ENCODE results near the gene ST6GALNAC5. TPM values are rescaled to one million over a fixed set of nuclear protein-coding genes. Genes with fewer than 3 reads are reported as not detected.

The ST6GALNAC5 gene
- total RNA-seq, 4 donors from 2014 or later = 1.8 to 5.1 (median 3.7) TPM; not detected in 1

- Histone ChIP-seq H3K27me3 (no peaks in the 10 kb centered on the region), H3K4me3 (no peak overlapping the region), H3K4me1 (no peaks in the 10 kb centered on the region), H3K9me3 (no peaks in the 10 kb centered on the region), H3K27ac (no peak overlapping the region), H3K36me3 (no peaks in the 10 kb centered on the region)
- no peak for DNase-seq
- TF ChIP-seq POLR2A (IDR thresholded peaks at IDR 0.05) = no peak
- TF ChIP-seq, protein P1, sequence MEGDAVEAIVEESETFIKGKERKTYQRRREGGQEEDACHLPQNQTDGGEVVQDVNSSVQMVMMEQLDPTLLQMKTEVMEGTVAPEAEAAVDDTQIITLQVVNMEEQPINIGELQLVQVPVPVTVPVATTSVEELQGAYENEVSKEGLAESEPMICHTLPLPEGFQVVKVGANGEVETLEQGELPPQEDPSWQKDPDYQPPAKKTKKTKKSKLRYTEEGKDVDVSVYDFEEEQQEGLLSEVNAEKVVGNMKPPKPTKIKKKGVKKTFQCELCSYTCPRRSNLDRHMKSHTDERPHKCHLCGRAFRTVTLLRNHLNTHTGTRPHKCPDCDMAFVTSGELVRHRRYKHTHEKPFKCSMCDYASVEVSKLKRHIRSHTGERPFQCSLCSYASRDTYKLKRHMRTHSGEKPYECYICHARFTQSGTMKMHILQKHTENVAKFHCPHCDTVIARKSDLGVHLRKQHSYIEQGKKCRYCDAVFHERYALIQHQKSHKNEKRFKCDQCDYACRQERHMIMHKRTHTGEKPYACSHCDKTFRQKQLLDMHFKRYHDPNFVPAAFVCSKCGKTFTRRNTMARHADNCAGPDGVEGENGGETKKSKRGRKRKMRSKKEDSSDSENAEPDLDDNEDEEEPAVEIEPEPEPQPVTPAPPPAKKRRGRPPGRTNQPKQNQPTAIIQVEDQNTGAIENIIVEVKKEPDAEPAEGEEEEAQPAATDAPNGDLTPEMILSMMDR (IDR thresholded peaks at IDR 0.05) = no peak
Observed at GRCh38 chr1:77024500-77024899, 157.2 kb downstream of the ST6GALNAC5 start.

GRCh38 chr1:77025599-77025998 lies 158.3 kb downstream of the ST6GALNAC5 start:
- Histone ChIP-seq H3K4me1 (no peaks in the 10 kb centered on the region), H3K27me3 (no peaks in the 10 kb centered on the region), H3K27ac (no peak overlapping the region), H3K9me3 (no peaks in the 10 kb centered on the region), H3K36me3 (no peaks in the 10 kb centered on the region), H3K4me3 (no peak overlapping the region)
- TF ChIP-seq POLR2A (IDR thresholded peaks at IDR 0.05) = no peak
- DNase-seq = no peak

- TF ChIP-seq, protein P1 (IDR thresholded peaks at IDR 0.05) = no peak
- TF ChIP-seq POLR2A (IDR thresholded peaks at IDR 0.05) = no peak
- DNase-seq = no peak
- H3K4me1 ChIP-seq = no peaks in the 10 kb centered on the region
- H3K36me3 ChIP-seq = no peaks in the 10 kb centered on the region
- no peaks in the 10 kb centered on the region for H3K9me3 ChIP-seq
- H3K4me3 ChIP-seq = no peak overlapping the region
- no peak overlapping the region for H3K27ac ChIP-seq
- H3K27me3 ChIP-seq = no peaks in the 10 kb centered on the region
Observed at GRCh38 chr1:77026135-77026534, 158.9 kb downstream of the ST6GALNAC5 start.

- no peak overlapping the region for H3K27ac ChIP-seq
- no peaks in the 10 kb centered on the region for H3K36me3 ChIP-seq
- no peaks in the 10 kb centered on the region for H3K9me3 ChIP-seq
- H3K27me3 ChIP-seq = no peaks in the 10 kb centered on the region
- no peak overlapping the region for H3K4me3 ChIP-seq
- DNase-seq = no peak
- TF ChIP-seq, protein P1 (IDR thresholded peaks at IDR 0.05) = no peak
- no peak for TF ChIP-seq POLR2A (IDR thresholded peaks at IDR 0.05)
- H3K4me1 ChIP-seq = no peaks in the 10 kb centered on the region
Observed at GRCh38 chr1:77026640-77027039, 159.4 kb downstream of the ST6GALNAC5 start.

GRCh38 chr1:77027847-77028246 lies 160.6 kb downstream of the ST6GALNAC5 start:
- H3K27me3 ChIP-seq = no peaks in the 10 kb centered on the region
- TF ChIP-seq, protein P1 (IDR thresholded peaks at IDR 0.05) = no peak
- TF ChIP-seq POLR2A (IDR thresholded peaks at IDR 0.05) = no peak
- no peak overlapping the region for H3K4me3 ChIP-seq
- no peak for DNase-seq
- H3K36me3 ChIP-seq = no peaks in the 10 kb centered on the region
- H3K4me1 ChIP-seq = no peaks in the 10 kb centered on the region
- no peak overlapping the region for H3K27ac ChIP-seq
- H3K9me3 ChIP-seq = no peaks in the 10 kb centered on the region

DNA sequence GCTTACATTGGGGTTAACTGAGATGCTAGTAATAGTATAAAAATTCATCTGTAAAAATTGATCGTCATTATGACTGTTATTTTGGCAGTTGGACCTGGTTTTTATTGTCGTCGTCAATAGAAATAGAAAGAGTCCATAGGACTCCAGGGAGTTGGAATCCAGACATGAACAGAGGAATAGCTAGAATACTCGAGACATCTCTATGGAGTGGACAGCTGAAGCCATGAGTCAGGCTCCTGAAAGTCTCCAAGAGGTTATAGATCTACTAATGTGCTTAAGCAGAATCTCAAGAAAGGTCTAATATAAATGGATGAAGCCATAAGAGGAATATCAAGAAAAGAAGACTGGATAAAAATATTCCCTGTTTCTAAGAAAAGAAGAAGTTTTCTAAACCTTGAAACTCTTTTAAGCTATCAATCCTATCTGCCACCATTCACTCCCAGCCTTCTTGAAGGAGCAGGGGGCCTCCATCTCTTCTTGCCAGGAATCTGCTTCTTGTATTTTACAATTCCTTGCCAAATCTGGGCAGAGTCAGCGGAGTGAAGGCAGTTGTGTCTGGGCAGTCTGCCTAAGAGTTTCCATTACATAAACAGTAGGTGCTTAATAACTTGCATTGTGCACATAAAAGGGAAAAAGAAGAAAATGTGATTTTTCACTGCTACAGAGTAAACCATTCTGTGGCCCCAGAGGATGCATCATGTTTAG lies 163.3 kb downstream of the ST6GALNAC5 start:
- no peaks in the 10 kb centered on the region for H3K9me3 ChIP-seq
- H3K4me3 ChIP-seq = no peak overlapping the region
- H3K27me3 ChIP-seq = no peaks in the 10 kb centered on the region
- no peak for DNase-seq
- no peaks in the 10 kb centered on the region for H3K36me3 ChIP-seq
- H3K27ac ChIP-seq = no peak overlapping the region
- TF ChIP-seq POLR2A (IDR thresholded peaks at IDR 0.05) = no peak
- TF ChIP-seq, protein P1 (IDR thresholded peaks at IDR 0.05) = no peak
- H3K4me1 ChIP-seq = no peaks in the 10 kb centered on the region

Measured in Peyer's patch (tissue), 4 donors.